ENCODE data around the gene EPB41. TPM values are rescaled to one million over a fixed set of nuclear protein-coding genes. Genes with fewer than 3 reads are reported as not detected.

EPB41 gene
- total and polyA plus RNA-seq, 2 donors from 2014 or later, result 9.9 to 38.8 TPM

- no peaks in the 10 kb centered on the region for H3K9me3 ChIP-seq (ENCODE audit: control insufficient read depth in 2 of 3, insufficient read depth in 1 of 3, low read length in 3 of 3)
- DNase-seq, result no peak
- H3K4me1 ChIP-seq (ENCODE audit: control insufficient read depth in 2 of 3, insufficient read depth in 2 of 3, low read depth in 1 of 3, low read length in 3 of 3), result peaks cover 0 to 4% (median 0%) of the 10 kb centered on the region in 3 donors
- no peak for FAIRE-seq
- TF ChIP-seq CTCF (IDR thresholded peaks at IDR 0.05; ENCODE audit: borderline replicate concordance, extremely low read depth, insufficient read depth), result no peak
- no peaks in the 10 kb centered on the region for H3K27me3 ChIP-seq (ENCODE audit: control insufficient read depth, insufficient read depth, low read length)
- no peak overlapping the region for H3K27ac ChIP-seq (ENCODE audit: low read depth in 2 of 2, low read length in 2 of 2)
- no peak overlapping the region for H3K4me3 ChIP-seq (ENCODE audit: low read length in 3 of 3)
- peaks cover 0 to 2% (median 0%) of the 10 kb centered on the region in 3 donors for H3K36me3 ChIP-seq (ENCODE audit: control insufficient read depth in 2 of 3, insufficient read depth in 3 of 3, low read length in 3 of 3)
- no peak overlapping the region for H3K9ac ChIP-seq (ENCODE audit: low read length in 3 of 3)
- intact Hi-C loops (cut with DNase I), result no loop called here
Observed at GRCh38 chr1:29117381-29117780, 203.0 kb downstream of the EPB41 start.

GRCh38 chr1:29119121-29119929 is 205.0 kb downstream of the EPB41 start:
- H3K9me3 ChIP-seq (ENCODE audit: control insufficient read depth in 2 of 3, insufficient read depth in 1 of 3, low read length in 3 of 3), result no peaks in the 10 kb centered on the region
- no peak for FAIRE-seq
- no peak for TF ChIP-seq CTCF (IDR thresholded peaks at IDR 0.05; ENCODE audit: borderline replicate concordance, extremely low read depth, insufficient read depth)
- no peak for DNase-seq
- peaks cover 0 to 4% (median 0%) of the 10 kb centered on the region in 3 donors for H3K4me1 ChIP-seq (ENCODE audit: control insufficient read depth in 2 of 3, insufficient read depth in 2 of 3, low read depth in 1 of 3, low read length in 3 of 3)
- H3K4me3 ChIP-seq (ENCODE audit: low read length in 3 of 3), result no peak overlapping the region
- peaks cover 0 to 2% (median 0%) of the 10 kb centered on the region in 3 donors for H3K36me3 ChIP-seq (ENCODE audit: control insufficient read depth in 2 of 3, insufficient read depth in 3 of 3, low read length in 3 of 3)
- no peak overlapping the region for H3K9ac ChIP-seq (ENCODE audit: low read length in 3 of 3)
- intact Hi-C loops (cut with DNase I), result no loop called here
- H3K27ac ChIP-seq (ENCODE audit: low read depth in 2 of 2, low read length in 2 of 2), result no peak overlapping the region
- no peaks in the 10 kb centered on the region for H3K27me3 ChIP-seq (ENCODE audit: control insufficient read depth, insufficient read depth, low read length)

- H3K9ac ChIP-seq (ENCODE audit: low read length in 3 of 3), result no peak overlapping the region
- intact Hi-C loops (cut with DNase I), result no loop called here
- no peaks in the 10 kb centered on the region for H3K9me3 ChIP-seq (ENCODE audit: control insufficient read depth in 2 of 3, insufficient read depth in 1 of 3, low read length in 3 of 3)
- FAIRE-seq (no peak), DNase-seq (no peak)
- no peak overlapping the region for H3K27ac ChIP-seq (ENCODE audit: low read depth in 2 of 2, low read length in 2 of 2)
- TF ChIP-seq CTCF (IDR thresholded peaks at IDR 0.05; ENCODE audit: borderline replicate concordance, extremely low read depth, insufficient read depth), result no peak
- H3K27me3 ChIP-seq (ENCODE audit: control insufficient read depth, insufficient read depth, low read length), result no peaks in the 10 kb centered on the region
- H3K4me1 ChIP-seq (ENCODE audit: control insufficient read depth in 2 of 3, insufficient read depth in 2 of 3, low read depth in 1 of 3, low read length in 3 of 3), result peaks cover 0 to 6% (median 0%) of the 10 kb centered on the region in 3 donors
- peaks cover 0 to 2% (median 0%) of the 10 kb centered on the region in 3 donors for H3K36me3 ChIP-seq (ENCODE audit: control insufficient read depth in 2 of 3, insufficient read depth in 3 of 3, low read length in 3 of 3)
- H3K4me3 ChIP-seq (ENCODE audit: low read length in 3 of 3), result no peak overlapping the region
Observed at GRCh38 chr1:29120367-29120766, 206.0 kb downstream of the EPB41 start.
